Activated T-helper 9 cell treated with anti-CD3 and anti-CD28 coated beads, Interleukin-2, amount 50 U/mL, for 16 hours (primary cell): ENCODE measurements around the gene RNF130.
"Not testable (repeated sequence)": the region's sequence is repeated elsewhere in the genome, so short reads cannot be mapped to it uniquely, and the experiment has no call there.

Source experiments
- DNase-seq: peaks from one replicate; pipeline ENCODE4 v3.0.0-alpha.2; 2020; ENCODE audit warnings: low read depth

RNF130 gene

DNA sequence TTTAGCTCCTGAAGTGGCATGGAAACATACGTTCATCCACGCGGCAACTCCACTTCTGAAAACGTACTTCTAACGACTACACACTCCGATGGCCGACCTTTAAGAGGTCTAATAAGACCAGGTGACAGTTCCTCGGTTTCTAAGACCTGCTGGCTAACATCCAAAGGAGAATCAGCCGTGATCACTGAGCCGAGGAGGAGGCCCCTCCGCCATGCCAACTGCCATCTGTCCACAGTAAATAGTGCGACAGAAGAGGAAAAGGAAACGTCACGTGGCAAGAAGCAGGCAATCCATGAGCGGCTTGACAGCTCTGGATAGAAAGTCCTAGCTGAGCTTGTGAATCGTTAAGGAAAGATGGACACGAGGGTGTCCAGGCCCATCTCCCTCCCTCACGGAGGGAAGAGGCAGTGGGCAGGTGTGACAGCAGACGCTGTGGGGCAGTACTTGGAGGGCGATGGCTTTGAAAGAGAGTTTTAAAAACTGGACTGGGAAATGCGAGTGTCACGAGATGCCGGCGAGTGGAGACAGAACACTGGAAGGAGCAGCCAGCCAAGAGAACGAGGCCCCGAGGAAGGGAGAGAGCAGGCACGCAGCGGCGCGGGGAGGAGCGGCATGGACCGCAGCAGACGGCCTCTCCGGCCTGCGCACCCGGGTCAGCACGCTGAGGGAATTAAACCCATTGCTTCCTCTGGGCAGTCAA, 97.2 kb downstream of the RNF130 start:
- no peak for DNase-seq

DNA sequence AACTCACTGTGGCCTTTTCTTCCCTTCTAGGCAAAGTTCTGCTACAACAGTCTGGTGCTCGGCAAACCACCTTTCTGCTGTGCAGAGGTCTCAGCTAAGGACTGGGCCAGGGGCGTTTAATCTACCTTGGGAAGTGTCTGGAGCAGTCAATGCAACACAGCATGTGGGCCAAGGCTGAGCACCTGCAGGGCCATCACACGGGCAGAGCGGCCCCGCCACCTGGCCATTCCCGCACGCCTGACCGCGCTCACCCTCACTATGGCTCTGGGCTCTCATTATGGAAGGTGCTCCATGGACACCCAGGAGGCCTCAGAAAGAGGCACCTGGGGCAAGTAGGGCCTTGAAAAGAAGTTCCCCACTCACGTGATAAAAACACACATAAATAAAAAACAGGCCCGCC, 98.2 kb downstream of the RNF130 start:
- no peak for DNase-seq

DNA sequence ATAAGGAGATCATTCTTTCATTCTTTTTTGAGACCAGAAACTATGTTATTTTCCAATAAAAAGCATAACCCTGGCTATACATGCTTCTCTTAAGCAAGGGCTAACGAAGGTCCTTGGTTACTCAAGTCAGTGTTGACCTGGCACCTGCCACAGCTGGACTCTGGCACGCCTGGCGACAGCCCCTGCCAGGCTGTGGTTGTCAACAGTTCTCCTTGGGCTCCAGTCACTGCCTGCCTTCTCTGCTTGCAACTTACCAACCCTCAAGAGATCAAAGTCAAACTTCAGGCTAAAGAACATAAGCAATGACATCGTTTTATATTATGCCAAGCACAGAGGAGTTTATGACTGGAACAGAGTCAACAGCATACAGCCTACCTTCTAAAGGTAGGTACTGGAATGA, 102.4 kb downstream of the RNF130 start:
- DNase-seq = no peak

DNA sequence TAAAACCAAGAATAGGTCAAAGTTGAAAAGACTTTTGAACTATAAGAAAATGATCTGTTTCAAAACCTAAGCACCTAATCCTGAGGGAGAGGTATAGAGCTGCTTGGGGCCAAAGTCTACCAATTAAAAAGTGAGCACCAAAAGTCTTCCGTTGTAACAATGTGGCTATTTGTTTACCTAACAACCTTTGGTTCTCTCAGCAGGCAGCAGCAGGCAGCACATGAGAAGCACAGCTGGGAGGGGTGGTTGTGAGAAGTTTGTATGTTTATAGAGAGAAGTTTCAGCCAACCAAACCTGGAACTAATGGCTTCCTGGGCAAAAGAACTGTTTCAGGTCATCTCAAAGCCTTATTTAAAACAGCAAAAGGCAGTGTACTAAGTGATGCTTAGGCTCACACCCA, 104.1 kb downstream of the RNF130 start:
- DNase-seq = no peak

DNA sequence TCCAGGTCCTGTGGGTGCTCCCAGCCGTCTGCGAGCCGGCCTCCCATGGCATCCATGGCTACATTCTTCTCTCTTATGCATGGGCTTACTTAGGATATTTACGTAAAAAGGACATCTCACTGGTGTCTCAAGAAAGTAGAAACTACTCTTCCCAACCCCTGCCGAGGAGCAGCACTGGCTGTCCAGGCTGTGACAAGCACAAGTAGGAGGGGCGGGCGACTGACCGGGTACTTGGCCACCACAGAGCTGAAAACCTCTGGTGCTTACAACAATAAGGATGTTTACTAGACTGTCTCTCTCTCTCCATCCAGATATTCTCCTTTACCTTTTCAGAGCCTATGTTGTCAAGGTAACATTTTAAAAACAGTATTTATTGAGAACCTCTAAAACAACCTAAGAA, 107.5 kb downstream of the RNF130 start:
- DNase-seq = no peak

GRCh38 chr5:179963375-179963774, 108.2 kb downstream of the RNF130 start:
- DNase-seq = no peak

DNA sequence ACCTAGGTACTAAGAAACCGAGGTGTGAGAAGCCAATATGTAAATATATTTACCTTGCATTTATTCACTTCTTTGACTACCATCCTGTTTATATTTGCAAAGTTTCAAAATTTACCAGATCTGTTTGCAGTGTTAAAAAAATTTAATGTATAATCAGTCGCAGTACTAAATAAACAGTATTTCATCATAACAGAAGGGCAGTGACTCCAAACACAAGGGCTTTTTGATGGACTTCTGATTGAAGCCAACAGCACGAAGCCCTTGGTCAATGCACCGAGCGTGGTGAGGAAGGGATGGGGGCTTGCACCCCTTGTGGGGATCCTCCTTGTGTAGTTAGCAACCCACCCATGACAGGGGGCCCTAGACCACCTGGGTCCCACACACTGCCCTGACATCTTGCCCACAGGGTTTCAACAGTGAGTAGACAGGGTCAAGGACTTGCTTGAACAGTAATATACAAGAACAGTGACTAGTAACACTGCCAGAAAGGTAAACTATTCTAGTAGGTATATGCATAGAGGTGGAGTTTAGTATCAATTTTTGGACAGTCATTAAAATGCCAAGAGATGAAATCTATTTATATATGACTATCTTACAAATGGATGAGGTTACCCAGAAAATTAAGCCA, 111.2 kb downstream of the RNF130 start:
- no peak for DNase-seq

GRCh38 chr5:179959641-179960040, 111.9 kb downstream of the RNF130 start:
- no peak for DNase-seq

DNA sequence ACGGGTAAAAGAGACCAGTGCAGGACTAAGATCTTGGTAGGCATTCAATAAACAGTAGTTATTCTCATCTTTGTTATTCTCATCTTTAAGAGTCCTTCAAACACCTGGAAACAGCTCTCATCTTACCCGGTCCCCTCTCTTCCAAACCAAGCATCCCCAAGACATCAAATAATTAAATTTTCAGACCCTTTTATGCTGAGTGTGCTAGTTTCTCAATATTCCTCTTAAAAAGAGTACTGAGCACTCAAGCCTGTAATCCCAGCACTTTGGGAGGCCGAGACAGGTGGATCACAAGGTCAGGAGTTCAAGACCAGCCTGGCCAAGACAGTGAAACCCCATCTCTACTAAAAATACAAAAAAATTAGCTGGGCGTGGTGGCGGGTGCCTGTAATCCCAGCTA, 112.4 kb downstream of the RNF130 start:
- DNase-seq = not testable (repeated sequence)

DNA sequence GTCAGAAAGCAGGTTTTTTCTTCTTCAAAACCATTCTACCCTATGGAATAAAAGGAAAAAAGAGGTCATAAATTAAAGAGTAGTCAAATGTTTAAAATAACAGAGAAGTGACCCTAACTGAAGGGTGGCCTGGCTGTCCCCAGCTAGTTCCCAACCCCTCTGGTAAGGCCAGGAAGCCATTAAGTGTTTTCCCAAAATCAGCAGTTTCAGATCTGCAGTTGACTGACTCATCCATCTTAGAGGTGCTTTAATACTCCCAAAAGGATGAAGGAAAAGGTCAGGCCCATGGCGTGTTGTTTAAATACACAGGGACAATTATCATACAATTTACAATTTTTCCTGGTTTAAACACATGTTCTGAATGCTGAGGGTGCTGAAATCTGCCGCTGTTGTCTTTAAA, 115.9 kb downstream of the RNF130 start:
- no peak for DNase-seq

- no peak for DNase-seq
Measured at GRCh38 chr5:179955062-179955461, 116.5 kb downstream of the RNF130 start.

DNA sequence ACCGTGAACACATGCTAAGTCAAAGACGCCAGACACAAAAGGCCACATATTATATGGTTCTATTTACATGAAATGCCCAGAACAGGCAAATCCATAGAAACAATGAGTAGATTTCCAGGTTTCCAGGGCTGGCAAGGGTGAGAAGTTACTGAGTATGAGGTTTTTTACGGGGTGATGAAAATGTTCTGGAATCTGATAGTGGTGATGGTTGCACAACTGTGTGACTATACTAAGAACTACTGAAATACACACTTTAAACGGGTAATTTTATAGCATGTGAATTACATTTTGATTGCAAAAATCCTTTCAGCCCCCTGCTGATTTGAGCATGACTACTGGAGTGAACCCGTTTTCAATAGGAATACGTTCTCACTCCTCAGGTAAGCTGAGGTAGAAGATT, 117.1 kb downstream of the RNF130 start:
- DNase-seq = no peak

GRCh38 chr5:179953987-179954386, 117.6 kb downstream of the RNF130 start:
- no peak for DNase-seq

- no peak for DNase-seq
Measured at GRCh38 chr5:179936976-179937681, 134.4 kb downstream of the RNF130 start.

- no peak for DNase-seq
Measured at GRCh38 chr5:179930788-179931473, 140.6 kb downstream of the RNF130 start.

DNA sequence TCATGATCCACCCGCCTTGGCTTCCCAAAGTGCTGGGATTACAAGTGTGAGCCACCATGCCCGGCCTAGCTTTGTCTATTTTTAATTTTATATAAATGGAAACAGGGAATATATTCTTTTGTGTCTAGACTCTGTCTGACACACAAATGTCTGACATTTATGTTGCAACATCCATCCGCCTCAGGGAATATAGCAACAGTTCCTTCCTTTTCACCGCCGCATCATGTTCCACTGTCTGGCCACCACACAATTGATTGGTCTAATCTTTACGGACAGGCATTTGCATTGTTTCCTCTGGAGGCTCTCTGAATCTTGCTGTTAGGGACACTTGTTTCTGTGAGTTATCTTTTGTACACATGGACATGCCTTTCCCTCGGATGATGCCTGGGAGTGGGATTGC, 143.7 kb downstream of the RNF130 start:
- no peak for DNase-seq

DNA sequence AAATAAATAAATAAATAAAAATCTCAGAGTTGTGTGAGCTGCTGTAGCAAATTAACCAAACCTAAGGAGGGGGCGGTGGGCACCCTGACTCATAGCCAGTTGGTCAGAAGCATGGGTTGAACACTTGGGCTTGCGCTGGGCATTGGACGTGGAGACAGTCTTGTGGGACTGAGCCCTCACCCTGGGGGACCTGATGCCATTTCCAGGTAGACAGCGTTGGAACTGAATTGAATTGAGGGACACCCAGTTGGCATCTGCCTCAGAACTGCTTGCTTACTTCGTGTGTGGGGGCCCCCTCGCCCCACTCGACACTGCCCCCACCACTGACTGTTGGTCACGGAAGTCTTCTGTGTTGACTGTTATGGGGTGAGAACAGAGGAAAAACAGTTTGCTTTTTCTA, 144.9 kb downstream of the RNF130 start:
- no peak for DNase-seq

DNA sequence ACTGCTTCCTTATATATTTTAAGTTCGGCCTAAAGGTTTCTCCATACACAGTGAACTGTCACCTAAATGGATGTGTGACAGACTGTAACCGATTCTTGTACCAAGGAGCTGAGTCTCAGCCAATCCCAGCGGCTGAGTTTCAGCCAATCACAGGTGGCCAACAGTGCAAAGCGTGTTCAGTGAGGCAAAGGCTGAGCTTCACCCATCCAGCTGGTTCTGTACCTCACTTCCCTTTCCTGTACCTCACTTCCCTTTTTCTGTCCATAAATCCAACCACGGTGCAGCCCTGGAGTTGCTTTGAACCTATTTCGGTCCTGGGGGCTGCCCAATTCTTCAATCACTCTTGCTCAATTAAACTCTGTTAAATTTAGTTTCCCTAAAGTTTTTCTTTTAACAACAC, 148.1 kb downstream of the RNF130 start:
- no peak for DNase-seq

DNA sequence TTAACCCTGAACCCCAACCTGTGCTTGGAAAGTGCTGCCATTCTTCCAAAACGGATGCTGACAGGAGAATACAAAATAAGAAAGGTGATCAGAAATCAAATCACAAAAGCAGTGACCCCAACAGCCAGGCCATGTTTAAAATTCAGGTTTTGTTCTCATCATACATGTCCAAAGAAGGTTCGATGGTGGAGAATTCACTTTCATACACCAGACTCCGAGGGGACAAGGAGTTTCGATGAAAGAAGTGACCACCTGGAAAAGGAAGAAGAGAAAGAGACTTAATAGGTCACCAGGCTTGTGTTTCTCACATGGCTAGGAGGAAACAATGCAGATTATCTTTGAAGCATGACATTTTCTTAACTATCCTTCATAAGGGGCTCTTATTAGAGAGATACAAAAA, 151.4 kb downstream of the RNF130 start:
- no peak for DNase-seq

DNA sequence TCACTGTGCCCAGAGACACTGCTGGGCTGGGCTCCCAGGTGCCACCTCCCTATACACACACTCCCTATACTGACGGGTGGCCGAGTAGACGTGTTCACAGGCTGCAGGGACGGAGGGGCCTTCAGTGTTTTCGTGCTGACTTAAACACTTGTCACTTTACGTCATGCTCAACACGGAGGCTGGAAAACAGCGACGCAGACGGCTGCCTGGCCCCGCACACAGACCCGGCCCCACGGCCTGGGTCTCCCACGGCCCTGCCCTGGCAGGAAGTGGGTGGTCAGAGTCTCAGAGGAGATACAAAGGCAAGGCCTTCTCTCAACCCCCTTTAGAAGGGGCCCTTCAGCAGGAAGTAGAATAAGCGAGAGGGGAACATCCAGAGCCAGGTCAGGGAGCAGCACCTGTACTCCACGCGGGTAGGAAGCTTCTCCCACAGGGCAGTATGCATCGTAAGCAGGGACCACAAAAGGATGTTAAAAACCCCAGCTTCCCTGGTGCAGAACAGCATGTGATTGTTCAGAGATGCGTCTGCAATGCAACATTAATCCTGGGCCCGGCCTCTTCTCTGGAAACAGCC, 152.0 kb downstream of the RNF130 start:
- DNase-seq = no peak

DNA sequence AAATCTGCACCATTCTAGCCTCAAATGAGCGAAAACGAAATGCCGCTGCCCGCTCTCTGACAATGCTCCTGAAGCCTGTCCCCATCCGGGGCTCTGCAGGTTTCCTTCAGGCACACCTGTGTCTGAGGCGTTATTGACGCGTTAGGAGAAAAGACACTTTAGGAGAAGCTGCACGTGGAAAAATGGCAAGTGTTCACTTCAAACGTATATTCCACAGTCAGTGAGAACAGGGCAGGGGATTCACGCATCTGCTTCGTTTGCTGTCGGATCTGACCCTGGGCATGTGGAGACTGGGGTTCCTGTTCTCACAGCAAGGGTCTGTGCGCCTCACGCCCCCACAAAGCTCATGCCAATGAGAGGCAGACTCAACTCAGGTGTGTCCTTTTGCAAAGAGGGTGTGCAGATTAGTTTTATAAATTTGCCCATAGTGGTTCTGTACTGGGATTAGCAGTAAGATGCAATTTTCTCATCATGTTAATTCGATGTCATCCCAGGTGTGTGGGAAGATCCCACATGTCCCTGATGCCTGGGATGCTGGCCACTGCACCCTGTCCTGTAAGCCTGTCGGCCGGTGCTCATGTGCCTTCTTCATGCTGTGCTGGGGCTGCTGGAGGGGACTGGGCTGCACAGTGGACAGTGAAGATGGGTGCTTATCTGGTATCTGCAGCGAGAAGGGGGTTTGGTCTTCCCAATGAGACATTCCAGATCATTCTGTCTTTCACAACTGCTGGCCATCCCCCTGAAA, 152.6 kb downstream of the RNF130 start:
- no peak for DNase-seq

DNA sequence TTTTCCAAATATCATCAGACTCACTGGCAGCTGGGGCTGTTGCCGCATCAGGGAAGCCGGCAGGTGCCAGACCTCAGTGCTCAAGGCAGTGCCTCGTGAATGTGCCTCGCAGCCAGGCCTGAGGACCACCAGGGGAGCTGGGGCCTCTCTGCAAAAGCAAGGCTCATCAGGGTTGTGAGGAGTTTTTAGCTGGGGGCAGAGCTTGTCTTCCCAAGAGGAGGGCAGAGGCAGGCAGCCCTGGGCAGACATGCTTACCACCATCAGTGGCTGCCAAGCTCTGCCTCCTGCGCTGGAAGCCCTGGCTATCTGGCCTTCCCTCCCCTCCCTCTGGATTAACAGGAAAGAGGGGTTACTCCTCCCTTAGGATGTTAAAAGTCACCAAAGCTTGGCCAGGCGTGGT, 155.0 kb downstream of the RNF130 start:
- no peak for DNase-seq
